HG02973 (cell line): ENCODE results near the gene STARD9.
A peak's percentile ranks its signal among the peaks of the same experiment; 100 is the strongest.
"Not testable (repeated sequence)": the region's sequence is repeated elsewhere in the genome, so short reads cannot be mapped to it uniquely, and the experiment has no call there.

Experiments
- ATAC-seq: cut with Tn5 transposase; IDR thresholded peaks from one replicate; pipeline ENCODE4 v1.9.1; 2021; ENCODE audit warnings: moderate library complexity; ENCODE audit not compliant: unreplicated experiment

Gene STARD9

GRCh38 chr15:42584031-42584765 is 8.8 kb downstream of the STARD9 start:
- ATAC-seq: no peak

GRCh38 chr15:42590619-42591237 is 15.3 kb downstream of the STARD9 start:
- ATAC-seq: no peak

GRCh38 chr15:42591238-42591934 is 16.0 kb downstream of the STARD9 start:
- ATAC-seq: no peak

- no peak for ATAC-seq
Observed at GRCh38 chr15:42592716-42593115, 17.3 kb downstream of the STARD9 start.

- ATAC-seq: no peak
Observed at GRCh38 chr15:42593143-42593542, 17.7 kb downstream of the STARD9 start.

- no peak for ATAC-seq
Observed at GRCh38 chr15:42594095-42594494, 18.7 kb downstream of the STARD9 start.

- ATAC-seq: no peak
Observed at GRCh38 chr15:42595626-42596240, 20.3 kb downstream of the STARD9 start.

- not testable (repeated sequence) for ATAC-seq
Observed at GRCh38 chr15:42601316-42601715, 25.9 kb downstream of the STARD9 start.

GRCh38 chr15:42602501-42602900 is 27.1 kb downstream of the STARD9 start:
- no peak for ATAC-seq

GRCh38 chr15:42603978-42604377 is 28.6 kb downstream of the STARD9 start:
- no peak for ATAC-seq

GRCh38 chr15:42604894-42605744 is 29.7 kb downstream of the STARD9 start:
- ATAC-seq: no peak

- ATAC-seq: no peak
Observed at GRCh38 chr15:42605796-42606195, 30.4 kb downstream of the STARD9 start.

- ATAC-seq: peak; percentile 46
Observed at GRCh38 chr15:42608110-42608531, 32.7 kb downstream of the STARD9 start.

- no peak for ATAC-seq
Observed at GRCh38 chr15:42608752-42609488, 33.5 kb downstream of the STARD9 start.

- ATAC-seq: no peak
Observed at GRCh38 chr15:42611532-42611931, 36.1 kb downstream of the STARD9 start.

GRCh38 chr15:42612367-42612912 is 37.0 kb downstream of the STARD9 start:
- ATAC-seq: no peak

- ATAC-seq: no peak
Observed at GRCh38 chr15:42616107-42616506, 40.7 kb downstream of the STARD9 start.

GRCh38 chr15:42619656-42620371 is 44.4 kb downstream of the STARD9 start:
- ATAC-seq: no peak

- no peak for ATAC-seq
Observed at GRCh38 chr15:42621386-42621785, 46.0 kb downstream of the STARD9 start.
